Measurements from ENCODE around the gene TM7SF3. TPM values are rescaled to one million over a fixed set of nuclear protein-coding genes. Genes with fewer than 3 reads are reported as not detected.

Gene TM7SF3
- total RNA-seq, 1 donor from 2014 or later: 64.9 TPM

GRCh38 chr12:26936559-26937442 lies 77.4 kb downstream of the TM7SF3 start:
- DNase-seq (ENCODE audit: extremely low read depth, low read depth, low spot score): no peak

DNA sequence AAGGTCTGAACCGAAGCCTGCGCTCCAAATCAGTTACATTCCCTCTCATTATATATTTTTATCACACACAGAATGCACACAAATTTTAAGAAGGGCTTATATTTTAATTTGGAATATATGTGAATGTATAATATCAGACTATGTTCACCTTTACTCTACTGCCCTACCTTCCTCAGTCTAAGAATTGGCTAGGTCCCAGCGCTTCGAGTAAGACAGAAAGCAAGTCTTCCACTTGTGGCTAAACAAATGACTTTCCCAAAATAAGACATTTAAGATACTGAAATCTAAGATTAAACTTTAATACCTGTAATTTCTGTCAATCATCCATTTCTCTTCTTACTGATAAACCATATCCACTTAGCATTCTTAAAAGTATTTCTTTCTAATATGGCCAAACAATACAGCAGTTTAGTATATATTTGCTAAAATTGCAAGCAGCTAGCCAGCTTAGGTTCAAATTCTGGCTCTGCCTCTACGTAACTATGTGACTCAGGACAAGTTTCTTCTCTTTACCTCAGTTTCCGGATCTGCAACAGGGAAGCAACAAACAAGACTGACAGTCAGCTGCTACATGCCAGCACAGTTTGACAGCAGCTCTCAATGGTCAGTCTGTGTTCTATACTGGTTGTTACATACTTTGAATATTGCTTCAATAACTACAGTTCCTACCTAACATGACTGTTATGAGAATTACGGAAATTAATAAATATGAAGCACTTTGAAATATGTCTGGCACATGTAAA lies 78.4 kb downstream of the TM7SF3 start:
- DNase-seq (ENCODE audit: extremely low read depth, low read depth, low spot score): no peak

- no peak for DNase-seq (ENCODE audit: extremely low read depth, low read depth, low spot score)
Observed at GRCh38 chr12:26929590-26929989, 84.6 kb downstream of the TM7SF3 start.

DNA sequence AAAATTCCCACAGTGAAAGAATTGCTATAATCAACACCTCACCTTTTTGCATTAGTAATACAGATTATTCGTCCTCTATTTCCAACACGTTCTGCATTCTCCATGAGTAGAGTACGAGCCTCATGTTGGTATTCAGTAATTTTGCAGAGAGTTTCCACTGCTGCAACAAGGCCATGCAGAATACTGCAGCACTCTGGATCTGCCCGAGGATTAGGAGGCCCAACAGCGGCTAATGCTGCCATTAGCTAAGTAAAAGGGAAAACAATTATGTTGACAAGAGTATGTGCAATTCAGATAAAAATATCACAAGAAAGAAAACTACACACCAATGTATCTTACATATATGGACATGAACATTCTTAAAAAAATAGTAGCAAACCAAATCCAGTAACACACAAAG lies 85.5 kb downstream of the TM7SF3 start:
- no peak for DNase-seq (ENCODE audit: extremely low read depth, low read depth, low spot score)

Other genes with a start within 250 kb of the TM7SF3 start
- 15.0 and 39.7 TPM in 2 replicates for gene ITPR2, start 181.2 kb downstream of the TM7SF3 start, total RNA-seq
- 49.4 and 50.5 TPM in 2 replicates for gene INTS13, start 76.4 kb downstream of the TM7SF3 start, total RNA-seq
- gene FGFR1OP2, start 75.9 kb downstream of the TM7SF3 start, total RNA-seq: 34.1 and 51.0 TPM in 2 replicates
- gene MED21, start 8.2 kb upstream of the TM7SF3 start, total RNA-seq: 29.1 and 39.6 TPM in 2 replicates
- not detected in 2 replicates for gene C12orf71, start 68.2 kb upstream of the TM7SF3 start, total RNA-seq
- gene STK38L, start 229.9 kb upstream of the TM7SF3 start, total RNA-seq: 14.4 and 24.9 TPM in 2 replicates